GM12873 (cell line): Measurements from ENCODE around the gene A1CF.

Experiments used
- TF ChIP-seq, protein P1 (sequence below): IDR thresholded peaks from 2 replicates; pipeline ENCODE4 v1.5.1; 2012; ENCODE audit warnings: low read depth, mild to moderate bottlenecking, moderate library complexity, low read length, control low read depth; ENCODE audit not compliant: insufficient read depth; ENCODE audit errors: missing control alignments

A1CF gene

DNA sequence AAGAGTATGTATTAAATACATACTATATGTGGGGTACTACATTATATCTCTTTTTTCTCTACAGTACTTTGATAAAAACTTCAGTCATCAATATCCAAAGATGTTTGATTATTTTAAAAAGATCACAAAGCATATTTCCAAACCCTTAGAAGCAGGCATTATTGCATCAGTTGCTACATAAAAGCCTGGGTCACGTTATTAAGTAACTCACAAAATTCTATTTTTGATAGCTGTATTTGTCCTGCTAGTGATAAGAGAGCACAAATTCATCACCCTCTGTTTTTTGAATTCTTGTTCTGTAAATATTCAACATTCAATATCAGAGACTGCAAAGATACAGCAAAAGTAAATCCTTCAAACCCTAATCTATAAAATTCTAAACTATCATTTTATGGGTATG lies 30.0 kb downstream of the A1CF start:
- TF ChIP-seq, protein P1, sequence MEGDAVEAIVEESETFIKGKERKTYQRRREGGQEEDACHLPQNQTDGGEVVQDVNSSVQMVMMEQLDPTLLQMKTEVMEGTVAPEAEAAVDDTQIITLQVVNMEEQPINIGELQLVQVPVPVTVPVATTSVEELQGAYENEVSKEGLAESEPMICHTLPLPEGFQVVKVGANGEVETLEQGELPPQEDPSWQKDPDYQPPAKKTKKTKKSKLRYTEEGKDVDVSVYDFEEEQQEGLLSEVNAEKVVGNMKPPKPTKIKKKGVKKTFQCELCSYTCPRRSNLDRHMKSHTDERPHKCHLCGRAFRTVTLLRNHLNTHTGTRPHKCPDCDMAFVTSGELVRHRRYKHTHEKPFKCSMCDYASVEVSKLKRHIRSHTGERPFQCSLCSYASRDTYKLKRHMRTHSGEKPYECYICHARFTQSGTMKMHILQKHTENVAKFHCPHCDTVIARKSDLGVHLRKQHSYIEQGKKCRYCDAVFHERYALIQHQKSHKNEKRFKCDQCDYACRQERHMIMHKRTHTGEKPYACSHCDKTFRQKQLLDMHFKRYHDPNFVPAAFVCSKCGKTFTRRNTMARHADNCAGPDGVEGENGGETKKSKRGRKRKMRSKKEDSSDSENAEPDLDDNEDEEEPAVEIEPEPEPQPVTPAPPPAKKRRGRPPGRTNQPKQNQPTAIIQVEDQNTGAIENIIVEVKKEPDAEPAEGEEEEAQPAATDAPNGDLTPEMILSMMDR, result no peak

DNA sequence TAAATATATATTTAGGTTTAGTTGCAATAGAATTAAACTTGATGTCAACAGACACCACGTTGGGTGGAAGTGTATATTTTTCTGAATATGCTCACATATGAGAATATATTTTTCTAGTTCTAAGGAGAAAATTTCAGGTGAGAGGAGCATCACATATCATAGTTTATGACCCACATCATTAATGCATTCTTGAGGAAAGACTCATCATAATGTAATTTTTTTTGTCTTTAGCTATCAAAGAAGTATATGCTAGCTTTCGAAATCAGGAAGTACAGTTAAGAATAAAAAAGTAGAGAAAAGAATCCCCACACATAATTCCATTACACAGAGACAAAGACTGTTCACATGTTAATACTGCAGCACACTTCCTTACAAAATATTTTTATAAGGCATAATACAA lies 30.4 kb downstream of the A1CF start:
- TF ChIP-seq, protein P1, result no peak

DNA sequence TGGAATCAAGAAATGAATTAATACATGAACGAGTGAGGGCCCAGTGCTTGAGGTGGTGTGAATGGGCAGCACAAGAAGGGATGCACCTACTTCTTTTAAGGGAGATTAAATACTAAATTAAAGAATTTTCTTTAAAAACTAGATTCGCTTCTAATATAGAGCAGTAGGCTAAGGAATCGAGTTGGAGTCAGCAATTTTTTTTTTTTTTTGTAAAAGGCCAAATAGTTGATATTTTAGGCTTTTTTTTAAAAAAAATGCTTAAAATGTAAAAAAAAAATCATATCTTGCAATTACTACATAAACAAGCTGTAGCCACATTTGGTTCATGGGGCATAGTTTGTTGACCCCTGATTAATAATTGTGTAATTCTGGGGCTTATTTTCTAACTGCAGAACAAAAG lies 31.9 kb downstream of the A1CF start:
- TF ChIP-seq, protein P1, result no peak

DNA sequence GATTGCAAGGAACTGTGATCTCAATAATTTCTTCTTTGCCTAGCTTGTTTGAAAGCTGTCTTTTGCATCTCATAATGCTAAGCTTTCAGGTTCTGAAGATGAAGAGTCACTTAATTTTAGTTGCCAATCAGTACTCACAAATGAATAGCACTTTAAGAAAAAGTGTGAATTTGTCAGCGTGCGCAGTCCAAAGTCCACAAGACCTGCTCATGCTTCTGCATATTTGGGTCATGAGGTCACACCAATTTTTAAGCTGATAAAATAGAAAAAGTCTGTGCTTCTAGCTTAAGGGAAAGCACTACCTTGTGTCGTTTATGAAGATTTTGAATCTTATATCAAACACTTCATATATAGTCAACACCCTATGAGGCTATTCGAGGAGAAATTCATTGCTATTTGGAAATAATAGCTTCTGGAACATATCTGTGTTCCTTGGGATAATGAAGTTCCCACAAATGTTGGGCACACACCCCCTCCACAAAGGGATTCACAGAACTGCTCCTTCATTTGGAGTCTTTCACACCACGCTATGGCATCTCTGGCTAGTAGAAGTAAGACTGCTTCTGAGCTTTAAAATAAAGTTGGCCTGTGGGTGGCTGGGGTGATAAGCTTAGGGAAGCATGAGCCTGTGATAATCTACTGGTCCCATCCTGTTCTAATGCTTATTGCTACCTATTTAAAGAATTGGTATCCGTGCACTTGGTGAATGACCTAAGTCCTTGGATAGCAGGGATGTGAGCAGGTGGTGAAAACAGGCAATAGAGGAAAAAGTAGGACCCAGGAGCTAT lies 33.3 kb downstream of the A1CF start:
- TF ChIP-seq, protein P1, result no peak

DNA sequence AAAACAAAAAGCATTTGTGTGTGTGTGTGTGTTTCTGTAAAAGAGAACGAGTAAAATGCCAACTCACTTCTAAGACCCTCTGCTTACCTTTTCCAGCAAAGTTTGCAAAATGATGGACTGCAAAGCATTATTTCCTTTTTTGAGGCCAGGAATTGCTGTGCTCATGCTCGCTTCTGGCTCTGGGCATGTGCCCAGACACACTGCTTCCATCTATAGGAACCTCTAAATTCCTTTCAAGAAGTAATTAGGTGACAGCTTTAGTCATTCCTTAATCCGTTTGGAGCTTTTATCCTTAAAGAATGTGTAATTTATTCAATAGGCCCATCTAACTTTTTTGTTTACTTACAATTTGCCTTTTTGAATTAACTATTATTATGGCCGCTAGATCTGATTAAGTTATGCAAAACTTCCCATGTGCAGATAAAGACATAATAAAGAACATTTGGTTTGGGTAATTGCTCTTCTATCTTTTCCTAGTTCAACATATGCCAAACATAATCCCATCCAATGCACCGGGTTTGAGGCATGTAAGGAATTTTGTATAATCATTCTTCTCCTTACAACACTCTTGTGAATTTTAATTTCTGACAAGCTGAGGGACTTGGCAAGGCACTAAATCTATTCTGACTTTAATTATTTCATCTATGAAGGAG lies 34.7 kb downstream of the A1CF start:
- TF ChIP-seq, protein P1, result no peak

DNA sequence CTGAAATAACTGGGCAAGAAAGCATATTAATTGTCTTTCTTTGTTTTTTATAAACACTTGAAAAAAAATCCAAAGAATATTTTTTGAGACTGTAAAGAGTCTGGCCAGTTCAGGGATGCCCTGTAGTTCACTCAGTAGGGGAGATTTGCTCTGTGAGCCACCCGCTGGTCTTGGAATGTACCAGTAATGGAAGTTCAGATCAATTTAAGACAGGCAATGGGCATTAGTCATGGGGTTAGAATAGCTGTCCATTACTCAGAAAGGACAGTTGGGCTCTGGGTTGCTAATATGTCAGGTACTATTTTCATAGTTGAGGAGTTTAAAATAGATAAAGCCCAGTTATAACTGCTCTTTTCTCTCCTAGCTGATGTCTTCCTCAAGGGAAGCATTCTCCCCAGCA lies 38.7 kb downstream of the A1CF start:
- TF ChIP-seq, protein P1, result no peak

DNA sequence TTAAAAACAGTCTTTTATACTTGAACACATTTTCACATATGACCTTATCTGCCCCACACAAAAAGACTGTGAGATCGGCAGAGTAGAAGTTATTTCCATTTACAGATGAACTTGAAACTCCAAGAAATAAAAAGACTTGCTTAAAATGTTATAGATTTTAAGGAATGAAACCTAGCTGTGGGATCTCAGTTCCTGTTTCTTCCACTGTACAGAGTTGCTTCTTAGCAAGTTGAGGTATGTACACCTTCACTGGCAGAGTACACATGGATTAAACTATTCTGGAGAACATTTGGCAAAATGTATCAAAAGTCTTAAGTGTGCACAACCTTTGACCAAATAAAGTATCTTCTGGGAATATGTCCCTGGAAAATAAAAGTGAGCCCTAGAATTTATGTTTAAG lies 48.3 kb downstream of the A1CF start:
- TF ChIP-seq, protein P1, result no peak
